PFSK-1 (cell line): ENCODE measurements around the gene TMEM203.

Experiments used
- FOXP2 ChIP-seq: optimal IDR thresholded peaks from 2 replicates; pipeline ENCODE3; 2011; ENCODE audit warnings: borderline replicate concordance, control low read depth, inconsistent platforms; ENCODE audit not compliant: insufficient read depth; ENCODE audit errors: extremely low read length, extremely low read depth
- POLR2AphosphoS5 ChIP-seq: IDR thresholded peaks from 2 replicates; pipeline ENCODE4 v1.6.1; 2012; ENCODE audit warnings: low read depth, mild to moderate bottlenecking, control low read depth, low read length, moderate library complexity
- SIN3A ChIP-seq: IDR thresholded peaks from 2 replicates; pipeline ENCODE4 v1.6.1; 2012; ENCODE audit warnings: mild to moderate bottlenecking, low read length, moderate library complexity, borderline replicate concordance; ENCODE audit not compliant: insufficient read depth
- TAF1 ChIP-seq: IDR thresholded peaks from 2 replicates; pipeline ENCODE4 v1.6.1; 2012; ENCODE audit warnings: low read length, control low read depth, borderline replicate concordance; ENCODE audit not compliant: insufficient read depth
- TF ChIP-seq, protein P1 (sequence below), 2 experiments: IDR thresholded peaks; 2 replicates each; pipeline versions ENCODE4 v1.6.1 to v1.8.0; 2011 to 2012; ENCODE audit warnings: low read depth in 2 of 2, low read length in 2 of 2, control low read depth in 1 of 2, inconsistent platforms in 1 of 2, mild to moderate bottlenecking in 1 of 2, moderate library complexity in 1 of 2; ENCODE audit not compliant: insufficient read depth in 1 of 2

TMEM203 gene

DNA sequence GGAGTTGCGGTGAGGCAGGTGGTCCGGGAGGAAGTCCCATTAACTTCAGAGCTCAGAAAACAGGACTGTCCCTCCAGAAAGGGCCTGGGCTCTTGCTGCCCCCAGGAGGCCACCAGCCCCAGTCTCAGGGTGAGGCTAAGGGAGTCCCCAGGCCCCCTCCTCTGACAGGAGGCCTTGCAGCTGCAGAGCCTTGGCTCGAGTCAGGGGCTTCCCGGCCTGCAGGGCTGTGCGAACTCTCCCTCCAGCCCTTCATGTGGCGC is 42.4 kb upstream of the TMEM203 start:
- no peak for TF ChIP-seq SIN3A

DNA sequence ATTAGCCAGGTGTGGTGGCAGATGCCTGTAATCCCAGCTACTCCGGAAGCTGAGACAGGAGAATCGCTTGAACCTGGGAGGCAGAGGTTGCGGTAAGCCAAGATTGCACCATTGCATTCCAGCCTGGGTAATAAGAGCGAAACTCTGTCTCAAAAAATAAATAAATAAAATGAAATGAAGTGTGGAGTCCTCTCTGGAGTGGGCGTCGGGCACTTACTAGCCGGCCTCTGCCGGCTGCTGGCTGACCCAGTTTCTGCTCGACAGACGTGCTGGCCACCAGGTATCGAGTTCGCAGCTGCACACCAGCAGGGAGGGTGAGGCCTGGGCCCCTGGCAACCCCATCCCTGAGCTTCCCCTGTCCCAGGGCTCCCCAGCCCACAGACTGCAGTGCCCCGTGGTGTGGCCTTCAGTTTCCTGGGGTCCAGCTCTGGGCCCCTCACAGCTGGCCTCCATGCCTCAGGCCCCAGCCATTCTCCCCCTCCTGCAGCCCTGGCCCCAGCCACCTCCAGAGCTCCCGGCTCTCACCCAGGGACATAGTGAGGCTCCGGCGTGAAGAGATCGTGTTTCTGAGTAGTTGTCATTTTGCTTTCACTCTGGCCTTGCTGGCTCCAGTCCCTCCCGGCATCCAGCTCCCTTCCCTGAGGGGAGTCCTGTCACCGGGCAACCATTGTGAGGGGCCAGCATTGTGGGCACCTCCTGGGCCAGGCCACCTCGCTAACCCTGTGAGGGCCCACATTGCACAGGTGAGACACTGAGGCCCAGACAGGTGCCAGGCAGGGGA is 41.9 kb upstream of the TMEM203 start:
- TF ChIP-seq FOXP2, result no peak
- TF ChIP-seq, protein P1, sequence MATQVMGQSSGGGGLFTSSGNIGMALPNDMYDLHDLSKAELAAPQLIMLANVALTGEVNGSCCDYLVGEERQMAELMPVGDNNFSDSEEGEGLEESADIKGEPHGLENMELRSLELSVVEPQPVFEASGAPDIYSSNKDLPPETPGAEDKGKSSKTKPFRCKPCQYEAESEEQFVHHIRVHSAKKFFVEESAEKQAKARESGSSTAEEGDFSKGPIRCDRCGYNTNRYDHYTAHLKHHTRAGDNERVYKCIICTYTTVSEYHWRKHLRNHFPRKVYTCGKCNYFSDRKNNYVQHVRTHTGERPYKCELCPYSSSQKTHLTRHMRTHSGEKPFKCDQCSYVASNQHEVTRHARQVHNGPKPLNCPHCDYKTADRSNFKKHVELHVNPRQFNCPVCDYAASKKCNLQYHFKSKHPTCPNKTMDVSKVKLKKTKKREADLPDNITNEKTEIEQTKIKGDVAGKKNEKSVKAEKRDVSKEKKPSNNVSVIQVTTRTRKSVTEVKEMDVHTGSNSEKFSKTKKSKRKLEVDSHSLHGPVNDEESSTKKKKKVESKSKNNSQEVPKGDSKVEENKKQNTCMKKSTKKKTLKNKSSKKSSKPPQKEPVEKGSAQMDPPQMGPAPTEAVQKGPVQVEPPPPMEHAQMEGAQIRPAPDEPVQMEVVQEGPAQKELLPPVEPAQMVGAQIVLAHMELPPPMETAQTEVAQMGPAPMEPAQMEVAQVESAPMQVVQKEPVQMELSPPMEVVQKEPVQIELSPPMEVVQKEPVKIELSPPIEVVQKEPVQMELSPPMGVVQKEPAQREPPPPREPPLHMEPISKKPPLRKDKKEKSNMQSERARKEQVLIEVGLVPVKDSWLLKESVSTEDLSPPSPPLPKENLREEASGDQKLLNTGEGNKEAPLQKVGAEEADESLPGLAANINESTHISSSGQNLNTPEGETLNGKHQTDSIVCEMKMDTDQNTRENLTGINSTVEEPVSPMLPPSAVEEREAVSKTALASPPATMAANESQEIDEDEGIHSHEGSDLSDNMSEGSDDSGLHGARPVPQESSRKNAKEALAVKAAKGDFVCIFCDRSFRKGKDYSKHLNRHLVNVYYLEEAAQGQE (IDR thresholded peaks at IDR 0.05; ENCODE audit: insufficient read depth in 1 of 2, low read depth in 2 of 2, low read length in 2 of 2), result no peak
- TF ChIP-seq SIN3A, result no peak
- no peak for TF ChIP-seq POLR2AphosphoS5
- no peak for TF ChIP-seq TAF1

DNA sequence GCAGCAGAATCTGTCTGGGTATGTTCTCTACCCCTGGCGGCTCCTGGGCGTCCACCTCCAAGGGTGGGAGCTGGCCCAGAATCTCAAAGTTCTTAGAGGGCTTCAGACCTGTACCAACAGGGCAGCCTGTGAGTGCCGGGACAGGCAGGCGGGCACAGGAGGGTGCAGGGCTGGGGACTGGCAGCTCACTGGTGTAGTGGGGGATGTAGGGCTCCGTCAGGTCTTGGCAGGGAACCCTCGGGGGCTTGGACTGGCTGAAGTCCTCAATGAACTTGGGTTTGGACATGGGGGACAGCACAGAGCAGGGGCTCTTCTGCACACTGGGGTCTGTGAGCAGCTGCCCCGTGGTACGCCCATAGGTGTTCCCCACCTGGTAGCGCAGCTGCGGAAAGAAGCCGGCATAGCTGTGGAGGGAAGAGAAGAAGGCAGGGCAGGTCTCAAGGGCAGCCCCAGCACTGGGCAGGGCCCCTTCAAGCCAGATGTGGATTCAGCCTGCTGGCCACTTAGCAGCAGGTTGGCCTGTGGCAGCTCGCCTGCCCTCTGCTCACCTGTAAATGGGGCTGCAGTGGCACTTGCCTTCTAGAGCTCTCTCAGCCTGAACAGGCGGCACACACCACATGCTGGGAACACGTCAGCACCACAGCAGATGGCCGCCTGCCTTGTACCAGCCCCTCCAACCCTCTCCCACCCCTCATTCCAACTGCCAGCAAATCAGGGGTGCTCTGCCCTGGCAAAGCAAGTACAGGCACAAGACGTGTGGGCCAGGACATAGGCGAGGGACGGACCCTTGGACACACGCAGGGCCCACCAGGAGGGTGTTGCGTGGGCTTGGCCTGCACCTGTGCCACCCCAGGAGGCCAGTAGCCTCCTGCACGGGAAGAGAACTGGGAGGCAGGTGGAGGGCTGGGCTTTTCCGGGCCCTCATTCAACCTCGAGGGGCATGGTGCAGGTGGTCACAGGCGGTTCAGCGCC is 40.3 kb upstream of the TMEM203 start:
- TF ChIP-seq SIN3A (no peak), POLR2AphosphoS5 (no peak), TAF1 (no peak), FOXP2 (no peak)
- TF ChIP-seq, protein P1 (IDR thresholded peaks at IDR 0.05; ENCODE audit: insufficient read depth in 1 of 2, low read depth in 2 of 2, low read length in 2 of 2), result no peak

DNA sequence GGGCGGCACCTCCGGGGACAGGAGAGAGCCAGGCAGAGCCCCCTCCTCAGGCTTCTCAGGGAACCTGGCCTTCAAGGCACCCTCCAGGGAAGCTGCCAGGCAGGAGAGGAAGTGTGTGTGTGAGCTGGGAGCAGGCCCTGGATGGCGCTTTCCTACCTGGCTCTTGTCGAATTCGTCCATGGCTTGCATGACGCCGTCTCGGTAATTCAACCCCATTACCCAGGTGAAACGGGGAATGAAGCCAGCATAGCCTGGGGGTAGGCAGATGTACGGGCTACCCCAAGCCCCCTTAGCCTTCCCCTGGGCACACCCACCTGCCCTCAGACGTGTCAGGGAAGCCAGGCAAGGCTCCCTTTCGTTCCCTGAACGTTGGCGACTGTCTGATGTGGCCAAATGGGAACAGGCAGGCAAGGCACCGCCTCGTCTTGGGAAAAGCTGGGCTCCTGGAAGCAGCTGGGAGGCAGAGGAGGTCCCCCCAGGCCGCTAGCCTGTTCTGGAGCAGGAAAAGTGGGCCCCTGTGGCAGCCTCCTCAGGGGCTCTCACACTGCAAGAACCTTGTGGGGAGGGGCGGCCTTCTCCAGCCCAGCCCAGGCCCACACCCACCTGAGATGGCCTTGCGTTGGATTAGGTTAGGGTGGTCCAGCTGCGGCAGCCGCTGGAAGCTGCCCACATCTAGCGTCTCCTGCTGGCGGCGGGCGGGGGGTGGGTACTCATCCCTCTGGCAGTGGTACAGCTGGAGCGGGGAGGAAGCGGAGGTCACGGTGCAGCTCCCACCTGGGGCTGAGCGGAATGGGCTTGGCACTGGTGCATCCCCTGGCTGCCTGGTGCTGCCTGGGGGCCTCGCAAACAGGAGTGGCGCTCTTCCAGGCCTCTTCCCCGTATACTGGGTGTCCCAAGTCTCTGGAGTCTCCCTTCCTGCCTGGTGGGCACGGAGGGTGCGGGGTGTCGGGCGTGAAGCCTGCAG is 39.3 kb upstream of the TMEM203 start:
- TF ChIP-seq POLR2AphosphoS5, result no peak

DNA sequence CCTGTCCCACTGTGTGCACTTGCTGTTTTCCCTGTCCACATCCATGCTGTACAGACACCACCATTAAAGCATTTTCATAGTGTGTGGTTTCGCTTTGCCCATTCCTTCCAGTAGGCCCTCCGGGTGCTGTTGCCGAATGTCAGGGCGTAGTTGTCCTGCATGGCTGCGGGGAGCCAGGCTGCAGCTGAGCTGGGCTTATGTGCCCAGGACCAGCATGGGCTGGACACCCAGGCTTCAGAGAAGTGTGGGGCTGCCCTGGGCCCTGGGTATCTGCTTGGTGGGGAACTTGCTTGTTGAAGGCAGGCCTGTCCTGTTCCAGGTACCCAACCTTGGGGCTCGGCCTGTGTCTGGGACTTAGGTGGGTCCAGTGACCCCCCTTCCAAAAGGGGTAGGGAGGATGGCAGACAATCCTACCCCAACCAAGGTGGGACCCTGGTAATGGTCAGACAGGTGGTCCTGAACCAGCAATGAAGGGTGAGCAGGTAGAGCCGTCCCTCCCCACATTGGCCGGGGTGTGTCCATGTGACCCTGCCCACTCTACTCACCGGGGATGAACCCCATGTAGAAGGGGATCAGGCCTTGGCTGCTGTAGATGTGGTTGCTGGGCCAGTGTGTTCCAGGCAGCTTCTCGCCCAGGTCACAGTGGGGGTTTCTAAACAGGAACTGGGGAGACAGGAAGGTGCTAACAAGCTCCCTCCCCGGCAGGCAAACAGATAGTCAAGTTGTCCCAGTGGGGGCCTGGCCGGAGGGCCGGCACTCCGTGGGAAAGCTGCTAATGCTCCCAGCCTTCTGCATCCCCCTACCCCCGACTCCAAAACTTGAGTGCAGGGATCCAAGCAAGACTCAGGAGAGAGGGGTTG is 38.4 kb upstream of the TMEM203 start:
- peak; percentile 61; the same call in 1 of the 2 replicates for TF ChIP-seq POLR2AphosphoS5
- TF ChIP-seq SIN3A, result 0 out of 2 replicates have a peak, but pooled peaks have one; percentile 59
- TF ChIP-seq, protein P1 (IDR thresholded peaks at IDR 0.05; ENCODE audit: insufficient read depth in 1 of 2, low read depth in 2 of 2, low read length in 2 of 2), result no peak
